HEK293 (cell line): Measurements from ENCODE around the gene SLC16A13.

ENCODE experiments used
- CTCF ChIA-PET: fragments of 350-600 bp; formaldehyde crosslinking; extraction: SDS; loops from one replicate; lab custom pipeline; 2021; ENCODE audit warnings: antibody characterized with exemption; lab: Yijun Ruan, JAX
- POLR2A ChIA-PET: fragments of 300-600 bp; formaldehyde crosslinking; extraction: SDS; loops from one replicate; lab custom pipeline; 2020; ENCODE audit warnings: antibody characterized with exemption, inconsistent platforms; lab: Yijun Ruan, JAX
- H3K27ac ChIP-seq: fragments of 200-500 bp; sonication (Bioruptor generic); 2 replicates; pipeline ENCODE4 v1.5.1; 2014; ENCODE audit warnings: low read depth, low read length, control low read depth, inconsistent platforms; ENCODE audit errors: extremely low read depth
- H3K36me3 ChIP-seq, 2 experiments: fragments of 200-500 bp in 1 of 2; sonication (Bioruptor generic) in 1 of 2; 1 replicate in 1 of 2; 2 replicates in 1 of 2; pipeline ENCODE4 v1.5.1; 2014 to 2017; ENCODE audit warnings: inconsistent platforms in 2 of 2, low read length in 2 of 2; ENCODE audit not compliant: control insufficient read depth in 2 of 2, insufficient read depth in 1 of 2
- H3K4me1 ChIP-seq: fragments of 200-500 bp; sonication (Bioruptor generic); 2 replicates; pipeline ENCODE4 v1.5.1; 2014; ENCODE audit warnings: mild to moderate bottlenecking, low read length, inconsistent platforms; ENCODE audit not compliant: control insufficient read depth, insufficient read depth
- H3K4me3 ChIP-seq: 2 replicates; pipeline ENCODE4 v1.5.1; 2011; ENCODE audit warnings: low read depth, mild to moderate bottlenecking, control low read depth, low read length, moderate library complexity
- H3K9me3 ChIP-seq: fragments of 200-500 bp; sonication (Bioruptor generic); 2 replicates; pipeline ENCODE4 v1.5.1; 2014; ENCODE audit warnings: low read depth, low read length, inconsistent platforms; ENCODE audit not compliant: control insufficient read depth, insufficient read depth
- CTCF ChIP-seq: fragments of 450-650 bp; formaldehyde crosslinking; IDR thresholded peaks from 2 replicates; pipeline ENCODE4 v1.5.1; 2016; ENCODE audit warnings: missing biosample characterization, missing genetic modification characterization
- EGR2 ChIP-seq: fragments of 450-650 bp; formaldehyde crosslinking; IDR thresholded peaks from 2 replicates; pipeline ENCODE4 v1.5.1; 2016; ENCODE audit warnings: low read depth, missing biosample characterization, missing genetic modification characterization
- GLIS2 ChIP-seq: fragments of 450-650 bp; formaldehyde crosslinking; IDR thresholded peaks from 2 replicates; pipeline ENCODE4 v1.5.1; 2016; ENCODE audit warnings: missing biosample characterization, missing genetic modification characterization
- OSR2 ChIP-seq: fragments of 450-650 bp; formaldehyde crosslinking; IDR thresholded peaks from 2 replicates; pipeline ENCODE4 v1.5.1; 2016; ENCODE audit warnings: missing biosample characterization, missing genetic modification characterization
- PRDM2 ChIP-seq: fragments of 450-650 bp; formaldehyde crosslinking; IDR thresholded peaks from 2 replicates; pipeline ENCODE4 v1.5.1; 2016; ENCODE audit warnings: missing biosample characterization, missing genetic modification characterization, borderline replicate concordance
- ZFHX2 ChIP-seq: fragments of 450-650 bp; formaldehyde crosslinking; conservative IDR thresholded peaks from 2 replicates; pipeline ENCODE4 v1.5.1; 2016; ENCODE audit warnings: missing biosample characterization, missing genetic modification characterization
- ZFP37 ChIP-seq: fragments of 450-650 bp; formaldehyde crosslinking; IDR thresholded peaks from 2 replicates; pipeline ENCODE4 v1.5.1; 2016; ENCODE audit warnings: missing biosample characterization, missing genetic modification characterization
- ZNF214 ChIP-seq: fragments of 450-650 bp; formaldehyde crosslinking; IDR thresholded peaks from 2 replicates; pipeline ENCODE4 v1.5.1; 2017; ENCODE audit warnings: missing biosample characterization, mild to moderate bottlenecking, missing genetic modification characterization, borderline replicate concordance
- ZNF366 ChIP-seq: fragments of 450-650 bp; formaldehyde crosslinking; conservative IDR thresholded peaks from 2 replicates; pipeline ENCODE4 v1.5.1; 2016; ENCODE audit warnings: missing biosample characterization, missing genetic modification characterization
- ZNF398 ChIP-seq: fragments of 450-650 bp; formaldehyde crosslinking; IDR thresholded peaks from 2 replicates; pipeline ENCODE4 v1.5.1; 2017; ENCODE audit warnings: missing biosample characterization, missing genetic modification characterization
- ZNF473 ChIP-seq: fragments of 450-650 bp; formaldehyde crosslinking; IDR thresholded peaks from 2 replicates; pipeline ENCODE4 v1.5.1; 2017; ENCODE audit warnings: missing biosample characterization, missing genetic modification characterization
- ZNF600 ChIP-seq: fragments of 450-650 bp; formaldehyde crosslinking; IDR thresholded peaks from 2 replicates; pipeline ENCODE4 v1.5.1; 2016; ENCODE audit warnings: missing biosample characterization, missing genetic modification characterization
- ZNF629 ChIP-seq: fragments of 450-650 bp; formaldehyde crosslinking; IDR thresholded peaks from 2 replicates; pipeline ENCODE4 v1.5.1; 2017; ENCODE audit warnings: missing biosample characterization, missing genetic modification characterization
- ZNF639 ChIP-seq: fragments of 450-650 bp; formaldehyde crosslinking; IDR thresholded peaks from 2 replicates; pipeline ENCODE4 v1.5.1; 2016; ENCODE audit warnings: missing biosample characterization, missing genetic modification characterization
- ZNF664 ChIP-seq: fragments of 450-650 bp; formaldehyde crosslinking; IDR thresholded peaks from 2 replicates; pipeline ENCODE4 v1.5.1; 2016; ENCODE audit warnings: missing biosample characterization, missing genetic modification characterization
- ZSCAN18 ChIP-seq: fragments of 450-650 bp; formaldehyde crosslinking; IDR thresholded peaks from 2 replicates; pipeline ENCODE4 v1.5.1; 2016; ENCODE audit warnings: missing biosample characterization, missing genetic modification characterization
- ZSCAN23 ChIP-seq: fragments of 450-650 bp; formaldehyde crosslinking; IDR thresholded peaks from 2 replicates; pipeline ENCODE4 v1.5.1; 2016; ENCODE audit warnings: missing biosample characterization, missing genetic modification characterization

SLC16A13 gene

GRCh38 chr17:7029659-7030058, 6.2 kb upstream of the SLC16A13 start (continued):
- TF ChIP-seq ZSCAN18 (tag by site-specific recombination) = no peak

- peak overlapping the region; percentile 62 for H3K27ac ChIP-seq
- peak overlapping the region; percentile 79 for H3K4me3 ChIP-seq
- ChIA-PET POLR2A (interaction anchor here (0.6 to 1.7 kb wide), 19 partner anchors 7 to 394 kb away, joined by 3 to 21 read pairs (median 4); partner anchors contain the start of genes ACADVL, BCL6B, DLG4 and KIAA0753), CTCF (interaction anchor here (0.7 to 3.5 kb wide), 5 partner anchors 11 to 294 kb away, joined by 3 to 33 read pairs (median 4); no protein-coding TSS in a partner anchor)
- H3K4me1 ChIP-seq = 0 out of 2 replicates have a peak, but pooled peaks cover 2% of the 10 kb centered on the region
- peaks cover 0 to 4% of the 10 kb centered on the region in 2 experiments; a peak in 1 of 3 replicates for H3K36me3 ChIP-seq
- TF ChIP-seq ZNF398 (tag by site-specific recombination) (0 out of 2 replicates have a peak, but pooled peaks have one; percentile 8), ZNF664 (tag by site-specific recombination) (no peak), ZNF639 (tag by site-specific recombination) (no peak), ZFP37 (0 out of 2 replicates have a peak, but pooled peaks have one; percentile 57), ZNF600 (tag by site-specific recombination) (0 out of 2 replicates have a peak, but pooled peaks have one; percentile 13)
- no peaks in the 10 kb centered on the region for H3K9me3 ChIP-seq
Observed at GRCh38 chr17:7034955-7035590, 742 bp upstream of the SLC16A13 start.

- Histone ChIP-seq H3K36me3 (peaks cover 0 to 4% of the 10 kb centered on the region in 2 experiments; a peak in 1 of 3 replicates), H3K9me3 (no peaks in the 10 kb centered on the region), H3K4me1 (peaks cover 2% of the 10 kb centered on the region; the same call in 1 of the 2 replicates), H3K27ac (no peak overlapping the region), H3K4me3 (no peak overlapping the region)
- POLR2A ChIA-PET = no interaction called here
- CTCF ChIA-PET = interaction anchor here (0.6 to 3.5 kb wide), 11 partner anchors 8 to 1495 kb away, joined by 3 to 33 read pairs (median 5); no protein-coding TSS in a partner anchor
- no peak for TF ChIP-seq ZNF629 (tag by site-specific recombination)
- TF ChIP-seq ZNF366 (tag by site-specific recombination) = no peak
- no peak for TF ChIP-seq ZNF214 (tag by site-specific recombination)
- no peak for TF ChIP-seq PRDM2
- TF ChIP-seq ZFHX2 (tag by site-specific recombination) = 0 out of 2 replicates have a peak, but pooled peaks have one; percentile 23
- no peak for TF ChIP-seq OSR2 (tag by site-specific recombination)
- no peak for TF ChIP-seq ZSCAN23 (tag by site-specific recombination)
- no peak for TF ChIP-seq ZNF473 (tag by site-specific recombination)
- 0 out of 2 replicates have a peak, but pooled peaks have one; percentile 8 for TF ChIP-seq EGR2 (tag by site-specific recombination)
- TF ChIP-seq GLIS2 = peak; percentile 39; the same call in 1 of the 2 replicates
- TF ChIP-seq CTCF (tag by site-specific recombination) = peak; percentile 69
- TF ChIP-seq, all 188 proteins: peak for 4
Observed at GRCh38 chr17:7038025-7038862, 2.4 kb downstream of the SLC16A13 start.
